Hematopoietic multipotent progenitor cell treated with erythropoietin and hydrocortisone succinate and interleukin-3 and kit ligand, for 15 days (in vitro differentiated cells): ENCODE data around the gene SKAP1.

Experiments used
- DNase-seq: peaks from one replicate; pipeline ENCODE4 v3.0.0-alpha.2; 2015; ENCODE audit warnings: low spot score

The SKAP1 gene

DNA sequence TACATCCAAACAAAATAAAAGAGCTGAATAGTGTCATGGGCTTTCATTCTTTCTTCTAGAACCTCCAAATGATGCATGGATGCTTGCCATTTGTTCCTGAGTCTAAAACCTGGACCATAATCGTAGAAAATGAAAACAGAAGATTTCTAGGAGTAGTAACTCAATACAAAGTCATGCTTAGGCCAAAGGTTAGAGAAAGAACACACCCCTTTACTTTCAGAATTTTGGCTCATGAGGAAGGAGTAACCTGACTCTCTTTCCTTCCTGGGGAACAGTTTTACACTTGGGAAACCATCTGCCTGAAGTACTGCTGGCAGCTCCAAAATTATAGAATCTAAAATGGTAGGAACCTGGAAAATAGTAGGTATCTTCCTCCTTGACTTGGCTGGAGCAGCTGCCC is 185.2 kb downstream of the SKAP1 start:
- DNase-seq = no peak

DNA sequence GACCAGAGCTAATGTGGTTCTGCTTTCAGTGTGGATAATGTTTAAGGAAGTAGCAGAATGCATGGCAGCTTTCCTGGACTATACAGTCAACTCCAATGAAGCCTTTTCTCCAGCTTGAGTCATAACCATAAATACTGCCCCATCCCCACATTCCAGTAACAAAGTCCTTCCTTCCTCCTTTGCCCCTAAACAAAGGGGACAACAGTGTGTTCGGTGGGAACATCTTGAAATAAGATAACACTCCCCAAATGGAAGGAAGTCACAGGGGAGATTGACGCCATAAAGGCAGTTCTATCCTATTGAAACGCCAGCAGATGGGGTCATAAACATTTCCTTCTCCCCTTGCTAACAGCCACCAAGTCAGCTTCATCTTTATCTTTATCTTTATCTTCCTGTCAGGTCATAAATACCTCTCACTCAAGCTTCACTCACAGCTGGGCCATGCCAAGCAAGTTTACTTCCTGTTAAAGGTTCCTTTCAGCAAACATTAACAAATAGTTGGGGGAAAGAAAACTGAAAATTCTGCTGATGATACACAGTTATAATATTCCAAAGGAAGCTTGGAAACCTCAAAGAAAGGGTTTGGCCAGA is 185.8 kb downstream of the SKAP1 start:
- no peak for DNase-seq

DNA sequence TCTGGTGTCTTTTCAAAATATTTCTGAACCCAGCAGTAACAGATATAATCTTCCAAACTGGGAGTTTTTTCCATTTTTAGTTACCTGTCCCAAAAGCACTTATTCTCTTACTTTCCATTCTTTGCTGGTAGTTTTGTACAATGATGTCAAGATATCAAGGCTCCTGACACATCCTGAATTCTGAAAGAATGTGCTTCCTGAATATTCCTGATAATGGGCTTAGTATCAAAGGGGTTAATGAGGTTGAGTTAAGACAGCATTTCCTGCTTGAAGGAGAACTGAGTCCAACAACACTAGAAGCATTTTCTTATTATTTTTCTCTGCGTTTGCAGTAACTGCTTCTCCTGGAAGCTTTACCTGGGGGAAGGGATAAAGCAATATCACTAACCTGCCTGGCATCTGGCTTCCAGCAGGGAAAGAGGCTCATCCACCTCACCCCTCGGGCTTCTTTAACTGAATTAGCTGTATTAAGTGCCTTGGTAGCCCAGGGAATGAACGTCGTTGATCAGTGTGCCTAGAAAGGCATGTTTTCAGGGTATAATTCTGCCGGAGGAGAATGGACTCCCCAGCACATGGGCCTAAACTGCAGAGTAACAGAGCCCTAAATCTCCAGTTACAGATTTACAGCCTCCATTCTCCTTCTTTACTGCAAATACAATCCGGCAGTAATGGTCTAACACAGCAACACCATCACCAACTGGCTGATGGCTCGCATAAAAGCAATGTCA is 188.1 kb downstream of the SKAP1 start:
- no peak for DNase-seq

DNA sequence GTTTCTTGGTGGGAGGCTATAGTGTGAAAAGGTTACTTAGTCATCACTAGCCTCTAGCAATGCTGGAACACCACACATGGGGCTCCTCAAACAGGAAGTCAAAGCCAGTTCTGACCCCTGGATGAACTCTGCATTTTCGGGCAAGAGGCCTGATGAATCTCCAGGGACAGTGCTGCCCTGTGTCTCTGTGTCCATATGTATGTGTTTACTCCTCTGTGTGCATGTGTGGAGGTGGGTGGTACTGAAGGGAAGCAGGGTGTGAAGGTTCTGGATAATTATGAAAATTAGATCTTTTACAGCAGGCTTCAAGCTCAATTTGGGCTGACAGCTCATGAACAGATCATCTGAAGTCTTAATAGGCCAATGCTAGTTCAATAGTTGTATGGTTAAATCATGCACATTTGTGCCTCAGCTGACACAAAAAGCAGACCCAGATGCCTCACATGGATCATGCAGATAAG is 188.9 kb downstream of the SKAP1 start:
- DNase-seq = no peak

DNA sequence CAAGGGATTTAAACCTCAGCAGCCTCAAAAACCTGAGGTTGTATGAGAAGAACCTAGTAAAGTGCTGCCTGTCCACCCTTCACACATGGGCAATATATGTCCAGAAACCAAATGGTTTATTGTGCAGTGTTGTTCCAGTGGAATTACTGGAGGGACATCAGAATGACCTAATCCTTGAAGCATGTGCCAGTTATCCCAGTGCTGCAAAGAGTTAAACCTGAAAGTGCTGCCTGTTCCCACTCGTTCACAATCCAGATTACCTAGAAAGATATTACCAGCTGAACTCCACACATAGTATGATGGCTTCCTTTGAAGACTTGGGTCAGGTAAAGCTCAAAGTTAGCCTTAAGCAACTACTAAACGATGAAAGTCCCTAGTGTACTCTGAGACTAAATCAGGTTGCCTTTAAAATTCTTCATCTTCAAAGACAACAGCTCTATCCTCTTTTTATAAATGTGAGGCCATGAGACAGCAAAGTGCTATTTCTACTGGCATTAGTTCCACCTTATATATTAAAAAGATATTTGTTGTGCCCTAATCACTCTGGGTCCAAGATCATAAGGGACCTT is 189.4 kb downstream of the SKAP1 start:
- no peak for DNase-seq

DNA sequence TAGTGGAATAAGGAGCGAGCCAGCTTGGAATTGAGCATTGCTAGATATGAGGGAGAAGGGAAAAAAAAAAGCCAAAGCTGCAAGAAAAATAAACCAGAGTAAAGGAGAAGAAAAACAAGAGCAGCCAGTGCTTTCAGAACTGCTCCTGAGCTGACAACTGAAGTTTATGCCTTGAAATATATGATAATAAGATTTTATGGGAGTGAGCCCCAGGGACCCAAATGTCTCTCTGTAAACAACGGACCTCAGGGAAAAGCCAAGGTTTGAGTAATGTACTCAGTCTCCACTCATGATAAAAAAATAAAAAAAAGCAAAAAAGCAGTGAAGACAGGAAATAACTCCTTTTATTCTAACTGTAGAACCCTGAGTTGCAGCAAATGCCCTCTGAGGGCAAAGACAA is 189.9 kb downstream of the SKAP1 start:
- DNase-seq = no peak

DNA sequence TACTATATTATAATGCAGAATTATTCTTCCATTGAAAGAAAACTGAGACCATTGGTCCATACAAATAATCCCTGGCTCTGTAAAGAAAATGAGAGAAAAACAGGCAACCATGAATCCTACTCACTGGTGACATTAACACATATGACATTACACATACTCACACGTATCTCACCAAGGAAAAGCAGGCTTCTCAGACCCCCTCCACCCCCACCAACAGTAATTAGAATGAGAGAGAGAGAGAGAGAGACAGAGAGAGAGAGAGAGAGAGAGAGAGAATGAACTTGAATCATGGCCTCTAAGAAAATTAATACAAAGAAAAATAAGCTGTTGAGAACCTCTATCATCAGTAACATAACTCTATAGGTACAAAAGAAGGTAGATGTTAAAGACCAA is 190.4 kb downstream of the SKAP1 start:
- DNase-seq = no peak

DNA sequence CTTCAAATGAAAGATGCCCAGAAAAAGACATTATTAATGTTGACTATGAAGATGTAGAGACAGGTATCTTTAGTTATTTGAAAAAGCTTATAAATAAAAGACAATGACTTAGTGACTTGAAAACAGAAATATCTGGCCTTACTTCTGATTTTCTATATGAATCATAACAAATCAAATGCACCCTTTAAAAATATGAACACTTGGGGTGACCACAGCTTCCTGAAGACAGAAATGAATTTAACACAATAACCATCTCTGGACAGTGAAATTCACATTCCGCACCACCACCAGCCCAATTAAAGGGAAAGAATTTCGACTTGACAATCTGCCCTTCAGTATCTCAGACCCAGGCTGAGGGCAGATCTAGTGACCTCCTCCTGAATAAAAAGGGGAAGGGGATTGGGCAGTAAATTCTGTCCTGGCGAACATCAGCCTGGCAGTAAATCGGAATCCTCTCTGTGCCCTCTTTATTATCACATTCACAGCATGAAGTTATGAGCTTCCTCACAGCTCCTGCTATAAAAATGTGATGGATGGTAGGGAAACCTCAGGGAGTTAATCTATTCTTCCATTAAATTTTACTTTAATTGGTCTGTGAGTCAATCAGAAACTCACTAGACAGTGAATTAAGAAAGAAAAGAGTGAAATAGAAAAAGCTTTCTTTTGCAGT is 190.9 kb downstream of the SKAP1 start:
- DNase-seq = no peak

DNA sequence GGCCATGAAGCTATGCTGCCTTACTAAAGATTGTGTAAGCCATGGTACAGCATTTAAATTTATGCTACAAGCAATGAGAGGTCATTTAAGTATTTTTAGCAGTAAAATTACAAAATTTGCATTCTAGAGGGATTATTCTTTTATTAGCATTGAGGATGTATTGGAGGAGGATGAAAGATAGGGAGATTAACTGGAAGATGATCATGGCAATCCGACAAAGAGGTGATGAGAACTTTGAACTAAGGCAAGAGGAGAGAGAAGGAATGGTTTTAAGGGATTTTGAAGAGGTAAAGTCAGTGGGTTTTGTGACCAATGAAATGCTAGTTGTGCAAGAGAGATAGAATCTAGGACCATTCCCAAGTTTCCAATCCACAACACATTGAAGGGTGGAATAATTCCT is 192.6 kb downstream of the SKAP1 start:
- no peak for DNase-seq

DNA sequence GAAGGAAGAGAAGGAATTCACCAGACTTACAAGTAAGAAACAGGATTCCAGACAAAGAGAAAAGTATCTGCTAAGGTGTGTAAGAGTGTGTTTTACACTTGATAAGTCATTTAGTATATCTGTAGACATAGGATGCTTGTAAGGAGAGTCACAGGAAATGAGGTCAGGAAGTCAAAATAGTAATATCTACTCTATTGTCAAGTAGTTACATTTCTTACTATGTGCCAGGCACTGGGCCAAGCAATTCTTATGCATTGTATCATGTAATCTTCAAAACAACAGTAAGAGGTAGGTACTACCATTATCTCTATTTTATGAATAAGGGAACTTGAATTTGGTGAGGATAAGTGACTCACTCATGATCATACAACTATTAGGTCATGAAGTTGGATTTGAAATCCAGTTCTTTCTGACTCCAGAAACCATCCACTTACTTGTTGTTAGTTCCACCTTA is 193.3 kb downstream of the SKAP1 start:
- no peak for DNase-seq

DNA sequence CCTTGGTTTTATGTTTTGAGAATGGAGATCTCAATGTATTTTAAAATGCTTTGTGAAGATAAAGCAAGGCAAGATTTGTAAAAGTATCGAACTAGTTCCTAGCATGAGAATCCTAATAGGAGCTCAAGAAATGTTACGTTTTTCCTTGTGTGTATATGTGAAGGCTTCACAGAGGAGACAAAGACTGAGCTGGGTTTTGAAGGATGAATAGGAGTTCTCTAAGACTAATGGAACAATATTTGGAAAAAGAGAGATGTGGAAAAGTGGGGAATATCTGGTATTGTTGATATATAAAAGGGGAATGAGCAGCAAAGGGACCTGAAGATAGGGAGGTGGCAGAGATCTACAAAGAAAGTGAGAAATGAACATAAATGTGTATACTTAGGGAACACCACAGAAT is 195.1 kb downstream of the SKAP1 start:
- DNase-seq = no peak

DNA sequence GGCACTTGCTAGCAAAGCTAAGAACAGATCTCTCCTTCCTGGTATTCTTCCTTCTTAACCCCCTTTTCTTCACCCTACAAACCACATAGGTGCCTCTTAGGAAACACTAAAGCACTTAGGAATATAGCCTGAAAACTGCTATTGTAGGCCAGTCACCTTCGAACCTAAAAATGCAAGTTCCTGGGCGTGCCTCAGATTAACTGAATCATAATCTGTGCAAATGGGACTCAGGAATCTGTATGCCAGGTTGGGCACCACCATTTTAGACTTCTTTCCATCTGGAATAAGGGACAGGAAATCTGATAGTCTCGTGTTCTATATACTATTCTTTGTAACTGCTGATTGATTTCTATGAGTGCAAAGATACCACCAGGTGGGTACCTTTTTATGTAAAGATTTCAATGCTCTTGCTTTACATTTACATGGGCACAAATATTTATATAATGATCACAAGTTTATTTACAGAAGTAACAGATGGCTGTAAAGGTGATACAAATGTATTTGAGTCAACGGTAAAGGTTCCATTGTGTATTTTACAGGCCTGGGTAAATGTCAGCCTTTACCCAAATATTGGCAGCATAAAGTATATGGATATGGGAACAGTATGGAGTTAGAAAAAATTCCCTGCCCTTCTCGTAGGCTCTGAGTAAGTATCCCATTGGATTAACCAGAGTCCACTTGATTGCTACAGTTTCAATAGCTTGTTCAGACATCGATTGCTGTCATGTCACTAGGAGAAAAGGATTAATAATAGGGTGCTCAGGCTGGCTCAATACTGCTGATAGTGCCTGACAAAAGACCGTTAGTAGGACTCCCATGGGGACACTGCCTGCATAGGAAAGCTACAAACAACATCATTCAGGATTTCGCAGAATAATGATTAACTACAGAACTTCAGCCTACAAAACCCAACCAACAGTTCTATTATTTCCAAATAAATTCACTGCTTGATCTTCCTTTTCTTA is 197.7 kb downstream of the SKAP1 start:
- DNase-seq = no peak

DNA sequence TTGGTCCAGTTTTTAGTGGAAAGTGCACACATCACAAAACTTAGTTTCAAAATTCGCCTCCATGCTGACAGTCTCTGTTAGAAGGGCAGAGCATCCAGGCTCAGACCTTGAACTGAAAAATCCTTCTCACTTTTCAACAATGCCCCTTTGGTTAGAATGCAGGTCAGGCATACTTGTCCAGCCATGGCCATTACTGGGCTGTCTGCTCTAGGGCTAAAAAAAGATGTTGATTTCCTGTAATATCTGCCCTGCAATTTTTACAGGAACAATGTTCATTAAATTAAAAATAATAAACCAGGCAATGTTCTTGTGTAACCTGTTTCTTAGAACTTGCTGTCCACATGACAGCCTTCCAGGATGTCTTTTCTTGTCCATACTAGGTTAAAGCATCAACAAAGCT is 200.1 kb downstream of the SKAP1 start:
- DNase-seq = no peak

DNA sequence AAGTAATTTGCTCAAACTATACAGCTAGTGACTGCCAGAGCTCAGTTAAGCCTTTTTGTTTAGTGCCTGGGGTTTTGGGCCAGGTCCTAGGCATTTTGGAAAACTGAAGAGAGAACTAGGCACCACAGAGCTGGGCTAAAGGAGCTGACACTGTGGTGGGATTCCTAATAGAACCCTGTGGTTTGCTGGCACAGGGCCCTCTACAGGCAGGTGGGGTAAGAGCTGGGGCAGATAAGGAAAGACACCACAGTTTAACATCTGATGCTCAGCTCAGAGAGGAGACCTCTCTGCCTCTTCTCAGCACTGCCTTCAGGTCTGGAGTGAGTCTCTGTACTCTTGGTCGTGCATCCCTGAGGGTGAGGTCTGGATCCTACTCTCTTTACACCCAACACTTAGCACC is 201.3 kb downstream of the SKAP1 start:
- no peak for DNase-seq

DNA sequence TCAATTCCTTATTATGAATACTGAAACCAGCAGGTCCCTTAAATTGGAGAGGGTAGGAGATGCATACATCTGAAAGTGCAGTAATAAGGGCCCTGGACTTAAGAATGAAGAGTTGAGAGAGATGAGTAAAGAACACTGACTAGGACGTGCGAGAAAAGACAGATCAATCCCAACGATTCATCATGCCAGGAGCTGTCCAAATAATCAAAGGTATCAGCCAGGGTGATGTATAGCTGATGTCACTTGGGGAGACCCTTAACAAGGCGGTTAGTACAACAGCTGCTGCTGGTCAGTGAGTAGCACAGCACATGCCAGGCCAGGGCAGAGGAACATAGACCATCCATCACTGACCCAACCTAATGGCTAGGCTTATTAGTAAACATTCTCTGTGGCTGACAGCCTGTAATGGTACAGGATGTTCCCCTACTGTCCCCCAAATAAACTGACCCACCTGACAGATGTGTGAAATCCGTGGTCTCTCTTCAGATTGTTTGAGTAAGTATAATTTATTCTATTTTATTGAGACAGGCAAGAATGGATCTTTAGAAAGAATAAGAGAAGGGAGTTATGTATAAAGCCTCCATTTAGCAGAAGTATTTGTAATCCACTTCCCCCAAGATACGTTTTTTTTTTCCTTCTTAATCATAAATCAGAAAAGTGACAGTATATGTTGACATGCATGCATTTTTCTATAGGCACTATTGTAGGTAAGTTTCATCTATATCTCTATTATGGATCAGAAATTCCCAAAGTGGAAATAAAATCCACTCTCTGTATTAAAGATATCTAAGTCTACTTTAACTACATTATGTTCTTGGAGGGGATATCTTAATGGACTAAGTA is 204.1 kb downstream of the SKAP1 start:
- DNase-seq = no peak

DNA sequence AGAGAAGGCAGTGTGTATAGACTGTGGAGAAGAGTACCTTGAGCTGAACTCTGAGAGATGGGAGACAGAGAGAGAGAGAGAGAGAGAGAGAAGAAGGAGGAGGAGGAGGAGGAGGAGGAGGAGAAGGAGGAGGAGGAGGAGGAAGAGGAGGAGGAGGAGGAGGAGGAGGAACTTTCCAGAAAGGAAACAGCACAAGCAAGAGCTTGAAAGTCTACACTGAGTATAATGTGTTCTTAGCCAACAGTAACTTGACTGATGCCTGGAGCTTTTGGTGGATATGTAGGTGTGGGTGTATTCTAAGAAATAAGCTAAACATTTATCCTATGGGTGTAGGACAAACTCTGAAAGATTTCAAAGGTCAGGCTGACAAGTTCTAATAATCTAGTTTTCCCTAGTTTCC is 206.1 kb downstream of the SKAP1 start:
- DNase-seq = no peak

DNA sequence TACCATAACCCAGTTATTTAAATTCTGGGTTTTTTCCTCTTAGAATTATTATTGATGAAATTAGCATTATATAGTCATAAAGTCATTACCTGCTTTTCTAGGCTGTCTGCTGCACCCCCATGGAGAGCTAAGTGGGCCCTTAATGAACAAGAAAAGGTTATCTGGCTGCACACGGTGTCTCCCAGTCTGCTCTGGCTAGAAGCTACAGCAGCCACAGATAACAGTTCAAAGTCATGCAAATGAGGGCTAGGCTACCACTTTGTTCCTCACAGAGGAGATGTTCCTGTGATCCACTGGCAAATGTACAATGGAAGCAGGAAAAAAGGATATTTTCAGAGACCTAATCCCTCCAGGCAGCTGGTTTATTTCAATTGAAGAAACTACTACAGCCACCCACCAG is 210.4 kb downstream of the SKAP1 start:
- DNase-seq = no peak

DNA sequence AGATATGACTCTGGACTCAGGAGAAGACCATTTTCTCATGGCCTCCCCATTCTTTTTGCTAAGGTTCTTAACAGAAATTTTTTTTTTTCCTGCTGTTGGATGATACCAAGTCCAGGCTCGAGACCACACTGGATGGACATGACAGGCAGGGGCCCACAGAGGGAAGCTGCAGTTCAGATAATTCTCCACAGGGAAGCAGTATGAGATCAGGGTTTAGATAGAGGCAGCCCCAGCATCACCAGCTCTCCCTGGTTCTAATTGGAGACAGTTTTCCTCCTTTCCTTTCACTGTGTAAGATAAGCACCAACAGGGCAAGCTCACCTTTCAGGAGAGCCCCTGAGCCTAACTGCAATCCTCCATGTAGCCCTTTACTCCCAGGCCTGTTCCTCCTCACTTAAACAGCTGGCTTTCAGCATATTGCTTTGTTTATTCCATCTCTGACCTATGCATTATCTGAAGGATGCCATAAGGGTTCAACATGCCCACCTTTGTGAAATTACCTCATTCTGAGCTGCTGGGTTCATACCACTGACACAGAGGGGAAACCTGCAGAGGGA is 214.4 kb downstream of the SKAP1 start:
- no peak for DNase-seq

DNA sequence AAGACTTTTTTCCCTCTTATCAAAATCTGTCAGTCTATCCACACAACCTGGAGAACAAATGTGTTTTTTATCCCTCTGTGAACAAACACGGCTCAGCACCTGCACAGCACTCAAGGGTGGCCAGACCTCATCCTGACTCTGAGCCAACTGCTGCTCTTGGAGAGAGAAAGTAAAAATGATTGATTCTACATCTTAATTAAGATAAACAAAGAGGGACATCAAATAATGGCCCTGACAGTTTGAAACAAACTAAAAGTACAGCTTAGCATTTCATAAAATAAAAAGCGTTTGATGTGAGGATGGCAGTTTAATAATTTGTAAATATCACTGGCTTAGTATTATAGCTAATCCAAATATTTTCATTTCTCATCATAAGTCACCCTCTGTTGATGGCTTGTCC is 216.2 kb downstream of the SKAP1 start:
- no peak for DNase-seq

DNA sequence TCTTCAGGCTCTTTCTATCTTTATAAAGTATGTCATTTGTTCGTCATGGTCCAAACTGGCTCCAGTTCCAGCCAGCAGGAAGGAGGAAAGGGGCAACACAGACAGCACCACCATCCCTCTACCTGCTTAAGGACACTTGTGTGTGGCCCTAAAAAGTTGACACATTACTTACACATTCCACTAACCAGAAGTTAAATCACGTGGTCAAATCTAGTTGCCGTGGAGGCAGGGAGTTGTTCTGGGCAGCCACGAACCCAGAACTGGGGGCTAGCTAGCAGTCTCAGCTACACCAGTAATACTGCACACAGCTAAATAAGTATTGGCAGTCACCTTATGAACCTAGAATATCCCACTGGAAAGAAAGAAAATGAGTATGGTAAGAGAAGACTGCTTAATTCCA is 218.2 kb downstream of the SKAP1 start:
- no peak for DNase-seq

DNA sequence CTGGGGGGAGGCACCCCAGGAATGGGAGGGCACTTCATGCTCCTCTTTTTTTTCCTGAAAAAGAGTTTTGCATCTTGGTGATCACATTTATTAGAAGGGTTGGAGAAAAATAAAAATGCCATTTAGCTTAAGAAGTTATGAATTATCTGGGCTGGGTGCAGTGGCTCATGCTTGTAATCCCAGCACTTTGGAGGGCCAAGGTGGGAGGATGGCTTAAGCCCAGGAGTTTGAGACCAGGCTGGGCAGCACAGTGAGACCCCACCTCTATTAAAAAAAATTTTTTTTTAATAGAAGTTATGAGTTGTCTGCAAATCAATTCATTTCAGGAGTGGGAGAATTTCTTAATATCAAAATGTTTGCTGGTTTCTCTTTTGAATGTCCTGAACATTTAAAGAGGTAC is 219.0 kb downstream of the SKAP1 start:
- no peak for DNase-seq
